ENCODE data around the gene SLC9A1. TPM values are rescaled to one million over a fixed set of nuclear protein-coding genes. Genes with fewer than 3 reads are reported as not detected.

SLC9A1 gene
- total and polyA plus RNA-seq, 10 of the 15 experiments (the other 5 are each of a cell fraction or from before 2014, with no cell fraction given): 0.87 to 21.4 (median 4.3) TPM

- 0 out of 2 replicates have a peak, but pooled peaks have one; percentile 26 for TF ChIP-seq SPI1 (IDR thresholded peaks at IDR 0.05; ENCODE audit: borderline replicate concordance, insufficient read depth, low read depth, low read length)
- TF ChIP-seq HDGF (IDR thresholded peaks at IDR 0.05): no peak
- TF ChIP-seq, protein P1, sequence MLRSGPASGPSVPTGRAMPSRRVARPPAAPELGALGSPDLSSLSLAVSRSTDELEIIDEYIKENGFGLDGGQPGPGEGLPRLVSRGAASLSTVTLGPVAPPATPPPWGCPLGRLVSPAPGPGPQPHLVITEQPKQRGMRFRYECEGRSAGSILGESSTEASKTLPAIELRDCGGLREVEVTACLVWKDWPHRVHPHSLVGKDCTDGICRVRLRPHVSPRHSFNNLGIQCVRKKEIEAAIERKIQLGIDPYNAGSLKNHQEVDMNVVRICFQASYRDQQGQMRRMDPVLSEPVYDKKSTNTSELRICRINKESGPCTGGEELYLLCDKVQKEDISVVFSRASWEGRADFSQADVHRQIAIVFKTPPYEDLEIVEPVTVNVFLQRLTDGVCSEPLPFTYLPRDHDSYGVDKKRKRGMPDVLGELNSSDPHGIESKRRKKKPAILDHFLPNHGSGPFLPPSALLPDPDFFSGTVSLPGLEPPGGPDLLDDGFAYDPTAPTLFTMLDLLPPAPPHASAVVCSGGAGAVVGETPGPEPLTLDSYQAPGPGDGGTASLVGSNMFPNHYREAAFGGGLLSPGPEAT (IDR thresholded peaks at IDR 0.05; ENCODE audit: low read depth): no peak
- no peak for TF ChIP-seq JUNB (IDR thresholded peaks at IDR 0.05)
- TF ChIP-seq RFX5 (IDR thresholded peaks at IDR 0.05; ENCODE audit: low read depth, low read length): no peak
- TF ChIP-seq, protein P2, sequence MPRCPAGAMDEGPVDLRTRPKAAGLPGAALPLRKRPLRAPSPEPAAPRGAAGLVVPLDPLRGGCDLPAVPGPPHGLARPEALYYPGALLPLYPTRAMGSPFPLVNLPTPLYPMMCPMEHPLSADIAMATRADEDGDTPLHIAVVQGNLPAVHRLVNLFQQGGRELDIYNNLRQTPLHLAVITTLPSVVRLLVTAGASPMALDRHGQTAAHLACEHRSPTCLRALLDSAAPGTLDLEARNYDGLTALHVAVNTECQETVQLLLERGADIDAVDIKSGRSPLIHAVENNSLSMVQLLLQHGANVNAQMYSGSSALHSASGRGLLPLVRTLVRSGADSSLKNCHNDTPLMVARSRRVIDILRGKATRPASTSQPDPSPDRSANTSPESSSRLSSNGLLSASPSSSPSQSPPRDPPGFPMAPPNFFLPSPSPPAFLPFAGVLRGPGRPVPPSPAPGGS (IDR thresholded peaks at IDR 0.05; ENCODE audit: borderline replicate concordance, insufficient read depth, low read depth, low read length, poor library complexity, severe bottlenecking): no peak
- no peak for TF ChIP-seq CREM (IDR thresholded peaks at IDR 0.05; ENCODE audit: low read depth)
- peak; percentile 30; the same call in 1 of the 2 replicates for TF ChIP-seq EED (IDR thresholded peaks at IDR 0.05; ENCODE audit: low read depth)
These were observed 22.8 kb downstream of the SLC9A1 start (continued) for GRCh38 chr1:27132147-27132546.

- no peak for FAIRE-seq
- WGBS (ENCODE audit: insufficient coverage, insufficient replicate concordance, low lambda C conversion rate, missing lambda C conversion rate): 94% methylated on average over 3 of the region's 3 CpGs
- Histone ChIP-seq H3K27ac (ENCODE audit: control insufficient read depth, insufficient read depth) (no peak overlapping the region), H3K9ac (ENCODE audit: control insufficient read depth, insufficient read depth, low read length) (no peak overlapping the region), H3K4me1 (ENCODE audit: control insufficient read depth, insufficient read depth, low read length) (peaks cover 31% of the 10 kb centered on the region), H3K79me2 (ENCODE audit: control insufficient read depth, insufficient read depth, low read length) (peaks cover 2% of the 10 kb centered on the region), H3K36me3 (ENCODE audit: control insufficient read depth in 2 of 2, insufficient read depth in 2 of 2, low read length in 1 of 2) (no peaks in the 10 kb centered on the region; a peak in 2 of 4 replicates), H3K4me2 (ENCODE audit: control insufficient read depth, insufficient read depth) (no peak overlapping the region), H3K9me3 (replicated peaks; ENCODE audit: control insufficient read depth, insufficient read depth, low read length) (no peaks in the 10 kb centered on the region), H2AFZ (ENCODE audit: control insufficient read depth, low read depth, low read length) (no peak overlapping the region), H4K20me1 (ENCODE audit: control insufficient read depth, insufficient read depth) (no peaks in the 10 kb centered on the region), H3K4me3 (no peak overlapping the region), H3K27me3 (replicated peaks in 1 of 2; ENCODE audit: control insufficient read depth in 2 of 2, insufficient read depth in 2 of 2, low read length in 1 of 2) (no peaks in the 10 kb centered on the region)
- POLR2A ChIA-PET: no interaction called here
- RAD21 ChIA-PET (ENCODE audit: unreplicated experiment): interaction anchor here (1.2 kb wide), 1 partner anchor 19 kb away, joined by 4 read pairs; no protein-coding TSS in a partner anchor
- TF ChIP-seq MYB (IDR thresholded peaks at IDR 0.05; ENCODE audit: borderline replicate concordance, low read depth, low read length): no peak
- no peak for TF ChIP-seq MXI1 (IDR thresholded peaks at IDR 0.05; ENCODE audit: low read depth, low read length)
- no peak for TF ChIP-seq EP300 (IDR thresholded peaks at IDR 0.05; ENCODE audit: borderline replicate concordance in 1 of 2, control insufficient read depth in 1 of 2, low read depth in 2 of 2, low read length in 2 of 2)
- TF ChIP-seq NFIC (IDR thresholded peaks at IDR 0.05; ENCODE audit: low read depth, low read length): no peak
- no peak for TF ChIP-seq ELK1 (IDR thresholded peaks at IDR 0.05; ENCODE audit: low read depth, low read length)
- TF ChIP-seq TBL1XR1 (IDR thresholded peaks at IDR 0.05; ENCODE audit: low read depth, low read length): no peak
- no peak for TF ChIP-seq RB1 (IDR thresholded peaks at IDR 0.05; ENCODE audit: borderline replicate concordance)
- no peak for TF ChIP-seq CBFB (IDR thresholded peaks at IDR 0.05; ENCODE audit: low read depth)
- TF ChIP-seq NR2C2 (IDR thresholded peaks at IDR 0.05; ENCODE audit: borderline replicate concordance, control insufficient read depth, insufficient read length, low read depth): no peak
- ATAC-seq: no peak
- intact Hi-C loops (cut with micrococcal nuclease; ENCODE audit: unreplicated experiment) (no loop called here), in situ Hi-C loops (cut with MboI) (no loop called here)
- SMC1A ChIA-PET (ENCODE audit: uncharacterized antibody, unreplicated experiment): interaction anchor here (0.7 kb wide), 1 partner anchor 10 kb away, joined by 3 read pairs; no protein-coding TSS in a partner anchor
- CTCF ChIA-PET: interaction anchor here (1.0 kb wide), 1 partner anchor 22 kb away, joined by 4 read pairs; no protein-coding TSS in a partner anchor
- BruUV-seq (replicated peaks): no TSS peak
- no peak for DNase-seq (ENCODE audit: low read depth, low spot score)
These were observed 24.1 kb downstream of the SLC9A1 start for GRCh38 chr1:27130798-27131197.

Measured in GM12878 (cell line).